GM21447 (cell line): ENCODE data around the gene CHIT1.
"Not testable (repeated sequence)": the region's sequence is repeated elsewhere in the genome, so short reads cannot be mapped to it uniquely, and the experiment has no call there.

Source experiments
- ATAC-seq: cut with Tn5 transposase; IDR thresholded peaks from one replicate; pipeline ENCODE4 v1.9.1; 2021; ENCODE audit not compliant: unreplicated experiment

Gene CHIT1

DNA sequence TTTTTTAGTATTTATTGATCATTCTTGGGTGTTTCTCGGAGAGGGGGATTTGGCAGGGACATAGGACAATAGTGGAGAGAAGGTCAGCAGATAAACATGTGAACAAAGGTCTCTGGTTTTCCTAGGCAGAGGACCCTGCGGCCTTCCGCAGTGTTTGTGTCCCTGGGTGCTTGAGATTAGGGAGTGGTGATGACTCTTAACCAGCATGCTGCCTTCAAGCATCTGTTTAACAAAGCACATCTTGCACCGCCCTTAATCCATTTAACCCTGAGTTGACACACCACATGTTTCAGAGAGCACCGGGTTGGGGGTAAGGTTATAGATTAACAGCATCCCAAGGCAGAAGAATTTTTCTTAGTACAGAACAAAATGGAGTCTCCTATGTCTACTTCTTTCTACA, 36.7 kb upstream of the CHIT1 start:
- ATAC-seq, result not testable (repeated sequence)

DNA sequence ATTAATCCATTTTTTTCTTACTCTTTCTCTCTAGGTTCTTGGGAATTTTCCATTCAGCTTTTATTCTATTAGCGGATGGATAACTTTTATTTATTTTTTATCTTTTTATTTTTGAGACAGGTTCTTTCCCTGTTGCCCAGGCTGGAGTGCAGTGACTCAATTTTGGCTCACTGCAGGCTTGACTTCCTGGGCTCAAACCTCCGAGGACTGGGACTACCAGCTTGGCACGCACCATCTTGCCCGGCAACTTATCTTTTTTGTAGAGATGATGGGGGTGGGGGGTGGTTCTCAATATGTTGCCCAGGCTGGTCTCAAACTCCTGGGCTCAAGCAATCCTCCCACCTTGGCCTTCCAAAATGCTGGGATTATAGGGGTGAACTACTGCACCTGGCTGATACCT, 36.1 kb upstream of the CHIT1 start:
- ATAC-seq, result no peak

DNA sequence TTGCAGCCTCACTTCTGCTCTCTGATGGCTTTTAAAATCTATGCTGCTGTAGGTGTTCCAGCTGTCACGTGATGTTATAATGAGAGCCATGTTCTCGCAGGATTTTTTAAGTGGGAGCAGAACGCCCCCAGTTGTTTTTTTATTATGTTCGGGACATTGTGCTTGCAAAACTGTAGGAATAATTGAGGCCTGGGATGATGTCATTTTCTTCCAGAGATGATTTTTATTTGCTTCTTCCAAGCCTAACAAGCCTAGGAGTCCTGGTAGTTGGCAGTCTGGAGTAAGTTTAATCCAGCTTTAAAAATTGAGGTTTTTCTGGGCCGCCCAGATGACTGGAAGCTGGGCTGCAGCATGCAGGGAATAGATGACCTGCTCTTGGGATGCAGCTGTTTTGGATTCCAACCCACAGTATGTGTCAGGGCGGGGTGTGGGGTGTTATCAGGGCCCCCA, 34.6 kb upstream of the CHIT1 start:
- ATAC-seq, result no peak

DNA sequence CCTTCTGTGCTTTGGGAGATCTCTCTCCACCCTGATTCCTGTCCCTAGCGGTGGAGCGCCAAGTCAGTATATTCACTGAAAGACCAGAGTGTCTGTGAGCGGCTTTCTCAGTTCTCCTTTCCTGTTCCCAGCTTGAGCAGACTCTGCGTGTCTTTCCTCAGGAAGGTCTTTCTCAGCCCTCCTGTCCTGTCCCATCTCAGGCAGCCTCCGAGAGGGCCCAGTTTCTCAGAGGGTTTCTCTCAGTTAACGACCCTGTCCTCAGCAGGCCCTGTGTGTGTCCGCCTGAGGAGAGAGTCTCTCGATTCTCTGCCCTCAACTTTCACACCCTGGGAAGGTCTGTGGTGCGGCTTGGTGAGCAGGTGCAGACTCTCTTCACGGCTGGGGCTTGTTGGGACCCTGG, 34.0 kb upstream of the CHIT1 start:
- no peak for ATAC-seq

DNA sequence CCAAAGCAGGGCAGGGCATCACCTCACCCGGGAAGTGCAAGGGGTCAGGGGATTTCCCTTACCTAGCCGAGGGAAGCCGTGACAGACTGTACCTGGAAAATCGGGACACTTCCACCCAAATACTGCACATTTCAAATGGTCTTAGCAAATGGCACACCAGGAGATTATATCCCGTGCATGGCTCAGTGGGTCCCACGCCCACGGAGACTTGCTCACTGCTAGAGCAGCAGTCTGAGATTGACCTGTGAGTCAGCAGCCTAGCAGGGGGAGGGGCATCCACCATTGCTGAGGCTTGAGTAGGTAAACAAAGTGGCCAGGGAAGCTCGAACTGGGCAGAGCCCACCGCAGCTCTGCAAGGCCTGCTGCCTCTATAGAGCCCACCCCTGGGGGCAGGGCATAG, 27.2 kb upstream of the CHIT1 start:
- ATAC-seq, result not testable (repeated sequence)

DNA sequence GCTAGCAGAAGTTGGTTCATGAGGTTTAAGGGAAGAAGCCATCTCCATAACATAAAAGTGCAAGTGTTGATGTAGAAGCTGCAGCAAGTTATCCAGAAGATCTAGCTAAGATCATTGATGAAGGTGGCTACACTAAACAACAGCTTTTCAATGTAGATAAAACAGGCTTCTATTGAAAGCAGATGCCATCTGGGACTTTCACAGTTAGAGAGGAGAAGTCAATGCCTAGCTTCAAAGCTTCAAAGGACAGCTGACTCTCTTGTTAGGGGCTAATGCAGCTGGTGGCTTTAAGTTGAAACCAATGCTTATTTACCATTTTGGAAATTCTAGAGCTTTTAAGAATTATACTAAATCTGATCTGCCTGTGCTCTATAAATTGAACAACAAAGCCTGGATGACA, 25.3 kb upstream of the CHIT1 start:
- ATAC-seq, result not testable (repeated sequence)

DNA sequence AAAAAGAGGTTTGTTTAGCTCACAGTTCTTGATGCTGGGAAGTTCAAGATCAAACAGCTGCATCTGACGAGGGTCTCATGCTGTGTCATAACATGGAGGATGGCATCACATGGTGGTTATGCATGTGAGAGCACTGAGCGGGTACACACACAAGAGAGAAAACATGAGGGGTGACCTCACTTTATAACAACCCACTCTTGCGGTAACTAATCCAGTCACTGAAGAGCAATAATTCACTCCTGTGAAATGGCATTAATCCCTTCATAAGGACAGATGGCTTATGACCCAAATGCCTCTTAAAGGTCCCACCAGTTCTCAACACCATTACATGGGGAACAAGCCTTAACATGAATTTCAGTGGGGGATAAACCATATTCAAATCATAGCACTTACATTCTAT, 23.2 kb upstream of the CHIT1 start:
- no peak for ATAC-seq

DNA sequence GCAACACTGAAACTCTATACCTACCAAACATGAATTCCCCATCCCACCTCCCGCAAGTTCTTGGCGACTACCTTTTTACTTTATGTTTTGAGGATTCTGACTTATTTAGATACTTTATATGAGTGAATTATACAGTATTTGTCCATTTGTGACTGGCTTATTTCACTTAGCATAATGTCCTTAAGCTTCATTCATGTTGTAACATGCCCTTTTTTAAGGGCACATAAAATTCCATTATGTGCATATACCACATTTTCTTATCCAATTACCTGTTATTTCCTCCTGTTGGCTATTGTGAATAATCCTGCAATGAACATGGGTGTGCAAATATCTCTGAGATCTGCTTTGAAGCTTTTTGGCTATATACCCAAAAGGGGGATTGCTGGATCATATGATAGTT, 22.0 kb upstream of the CHIT1 start:
- ATAC-seq, result no peak

DNA sequence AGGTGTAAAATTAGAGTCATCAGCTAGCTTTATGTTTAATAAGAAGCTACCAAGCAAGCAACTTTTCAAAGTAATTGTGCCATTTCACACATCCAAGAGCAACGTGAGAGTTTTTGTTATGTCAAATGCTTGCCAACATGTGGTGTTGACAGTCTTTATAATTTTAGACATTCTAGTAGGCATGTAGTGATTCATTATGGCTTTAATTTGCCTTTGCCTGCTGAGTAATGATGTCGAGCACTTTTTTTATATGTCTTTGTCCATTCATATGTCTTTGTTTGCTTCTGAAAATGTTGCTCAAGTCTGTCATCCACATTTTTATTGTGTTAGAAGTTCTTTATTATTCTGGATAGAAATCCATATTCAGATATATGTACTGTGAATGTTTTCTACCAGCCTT, 21.4 kb upstream of the CHIT1 start:
- ATAC-seq, result no peak

DNA sequence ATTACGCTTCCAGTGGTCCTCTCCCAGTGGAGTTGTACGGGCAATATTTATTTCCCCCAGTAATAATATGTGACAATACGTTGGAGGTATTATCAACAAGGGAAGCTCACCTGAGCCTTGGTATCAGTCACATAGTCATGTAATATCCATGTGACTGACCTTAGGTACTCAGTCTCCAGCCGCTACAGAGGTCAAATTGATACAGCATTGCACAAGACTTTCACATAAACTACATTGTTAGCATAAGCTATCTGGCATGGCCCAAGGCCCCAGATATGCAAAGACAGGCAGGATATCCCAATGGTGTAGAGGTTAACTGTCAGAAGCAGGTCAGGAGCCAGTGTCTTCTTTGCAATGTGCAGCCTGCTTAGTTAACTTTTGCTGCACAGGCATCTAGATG, 15.3 kb upstream of the CHIT1 start:
- ATAC-seq, result no peak

DNA sequence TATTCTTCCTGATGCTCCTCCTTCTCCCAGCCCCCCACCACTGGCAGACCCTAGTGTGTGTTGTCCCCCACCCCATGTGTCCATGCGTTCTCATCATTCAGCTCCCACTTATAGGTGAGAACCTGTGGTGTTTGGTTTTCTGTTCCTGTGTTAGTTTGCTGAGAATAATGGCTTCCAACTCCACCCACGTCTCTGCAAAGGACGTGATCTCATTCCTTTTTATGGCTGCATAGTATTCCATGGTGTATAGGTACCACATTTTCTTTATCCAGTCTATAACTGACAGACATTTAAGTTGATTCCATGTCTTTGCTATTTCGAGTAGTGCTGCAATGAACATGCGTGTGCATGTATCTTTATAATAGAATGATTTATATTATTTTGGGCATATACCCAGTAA, 12.2 kb upstream of the CHIT1 start:
- ATAC-seq, result not testable (repeated sequence)

DNA sequence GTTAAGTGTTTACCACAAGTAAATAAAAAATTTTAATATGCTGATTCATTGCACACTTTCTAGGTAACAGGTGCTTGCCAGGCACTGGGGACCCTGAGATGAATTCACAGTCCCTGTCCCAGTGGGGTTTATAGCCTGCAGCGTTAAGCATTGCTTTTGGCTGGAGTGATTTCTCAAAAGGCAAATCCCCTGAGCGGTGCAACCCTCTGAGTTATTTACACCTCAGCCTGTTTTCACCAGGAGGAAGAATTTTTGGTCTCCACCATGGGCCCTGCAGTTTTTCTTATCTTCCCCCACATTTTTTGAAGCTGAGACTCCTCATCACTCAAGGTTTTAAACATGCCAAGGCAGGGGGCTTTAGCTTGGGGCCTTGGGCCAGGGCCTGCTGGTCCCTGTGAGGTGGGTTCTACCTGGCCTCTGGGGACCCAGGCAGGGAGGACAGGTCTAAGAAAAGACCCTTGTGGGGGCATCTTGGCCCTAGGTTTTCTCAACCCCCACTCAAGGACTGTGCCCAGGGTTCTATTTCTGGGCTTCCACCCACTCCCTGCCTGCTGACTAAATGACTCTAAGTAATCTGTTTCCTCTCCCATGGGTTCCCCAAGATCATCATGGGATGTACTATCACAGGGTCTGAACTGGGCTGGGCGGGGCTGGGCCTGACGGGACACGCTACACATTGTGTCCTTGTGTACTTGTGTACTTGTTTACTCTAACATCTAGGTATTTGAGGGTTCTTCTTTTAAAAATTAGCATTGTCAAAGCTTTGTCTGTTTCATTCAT, 10.2 kb upstream of the CHIT1 start:
- ATAC-seq, result no peak

DNA sequence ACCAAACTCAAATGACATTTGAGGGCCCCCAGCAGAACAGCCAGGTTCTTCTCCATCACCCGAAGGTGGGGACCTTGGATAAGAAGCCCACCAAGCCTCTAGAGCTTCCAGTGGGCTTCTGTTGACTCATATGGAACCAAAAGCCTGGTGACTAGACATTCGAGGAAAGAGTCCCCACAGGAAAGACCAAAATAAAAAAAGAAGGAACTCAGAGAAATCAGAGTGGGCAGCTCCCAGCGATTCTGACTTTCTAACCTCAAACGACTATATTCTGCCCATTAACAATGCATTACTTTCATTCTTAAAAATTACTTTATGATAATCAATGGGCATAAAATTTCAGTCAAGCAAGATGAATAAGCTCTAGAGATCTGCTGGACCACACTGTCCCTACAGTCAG, 9.6 kb upstream of the CHIT1 start:
- ATAC-seq, result no peak

DNA sequence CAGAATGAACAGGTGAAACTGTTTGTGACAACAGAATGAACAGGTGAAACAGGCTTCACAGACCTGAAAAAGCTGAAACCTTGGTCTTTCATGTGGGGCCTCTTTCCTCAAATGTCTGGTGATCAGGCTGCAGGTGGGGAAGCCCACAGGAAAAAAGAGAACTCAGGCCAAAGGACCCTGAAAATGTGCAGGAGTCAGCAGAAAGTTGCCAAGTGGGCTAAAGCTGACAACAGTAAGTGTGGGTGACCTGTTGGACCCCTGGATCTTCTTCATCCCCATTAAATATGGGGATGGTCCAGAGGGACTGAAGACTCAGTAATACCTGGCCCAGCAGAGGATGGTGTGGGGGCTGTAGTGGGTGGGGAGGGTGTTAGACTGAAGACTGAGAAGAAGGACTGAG, 9.1 kb upstream of the CHIT1 start:
- ATAC-seq, result no peak

DNA sequence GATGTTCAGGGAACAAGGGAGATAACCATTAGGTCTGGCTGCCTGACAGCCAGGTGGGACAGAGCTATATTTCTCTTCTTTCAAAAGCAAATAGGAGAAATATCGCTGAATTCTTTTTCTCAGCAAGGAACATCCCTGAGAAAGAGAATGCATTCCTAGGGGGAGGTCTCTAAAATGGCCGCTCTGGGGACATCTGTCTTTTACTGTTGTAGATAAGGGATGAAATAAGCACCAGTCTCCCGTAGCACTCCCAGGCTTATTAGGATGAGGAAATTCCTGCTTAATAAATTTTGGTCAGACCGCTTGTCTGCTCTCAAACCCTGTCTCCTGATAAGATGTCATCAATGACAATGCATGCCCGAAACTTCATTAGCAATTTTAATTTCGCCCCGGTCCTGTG, 5.4 kb upstream of the CHIT1 start:
- not testable (repeated sequence) for ATAC-seq

DNA sequence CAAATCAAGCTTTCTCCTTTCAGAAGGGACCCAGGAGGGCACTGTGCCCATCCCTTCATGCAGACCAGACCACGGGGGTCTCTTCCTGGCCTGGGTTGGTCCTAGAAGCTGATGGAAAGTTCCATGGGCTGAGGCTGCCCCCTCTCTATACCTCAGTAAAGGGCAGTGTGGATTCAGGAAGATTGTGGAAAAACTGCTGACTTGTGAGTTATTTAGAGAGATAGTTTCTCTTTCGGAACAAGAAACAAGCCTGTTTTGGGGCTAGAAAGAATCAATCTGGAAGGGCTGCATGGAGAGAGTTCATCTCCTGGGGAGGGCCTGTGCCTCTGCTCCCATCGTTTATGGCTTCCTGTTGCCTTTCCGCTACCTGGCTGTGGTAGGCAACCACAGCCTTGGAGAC, 803 bp downstream of the CHIT1 start:
- ATAC-seq, result no peak

DNA sequence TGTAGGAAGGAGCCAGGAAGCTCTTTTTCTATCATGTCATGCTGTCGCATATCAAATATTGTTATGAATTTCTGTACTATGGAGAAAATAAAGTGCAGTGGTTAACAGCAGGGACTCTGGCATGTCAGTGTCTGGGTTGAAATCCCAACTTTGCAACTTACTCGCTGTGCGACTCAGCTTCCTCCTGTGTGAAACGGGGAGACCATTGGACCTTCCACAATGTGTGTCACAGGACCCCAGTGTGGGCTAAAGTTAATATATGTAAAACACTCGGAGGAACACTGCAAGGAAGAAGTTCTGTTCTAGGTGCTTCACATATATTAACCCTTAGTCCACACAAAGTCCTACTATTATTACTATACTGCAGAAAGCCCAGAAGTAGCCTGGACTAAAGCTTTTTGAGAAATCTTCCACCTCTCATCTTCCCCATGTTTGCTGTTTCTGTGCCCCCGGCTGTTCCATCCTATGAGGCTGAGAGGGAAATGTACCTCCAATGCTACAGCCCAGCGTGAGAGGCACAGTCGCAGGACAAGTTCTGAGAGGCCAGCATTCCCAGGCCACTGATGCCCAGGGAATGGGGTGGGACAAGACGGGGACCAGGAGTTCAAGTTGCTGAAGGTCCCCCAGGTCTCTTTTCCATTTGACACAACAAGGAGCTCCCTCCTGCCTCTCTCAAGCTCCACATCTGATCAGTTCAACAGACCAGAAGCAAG, 1.9 kb downstream of the CHIT1 start:
- no peak for ATAC-seq

DNA sequence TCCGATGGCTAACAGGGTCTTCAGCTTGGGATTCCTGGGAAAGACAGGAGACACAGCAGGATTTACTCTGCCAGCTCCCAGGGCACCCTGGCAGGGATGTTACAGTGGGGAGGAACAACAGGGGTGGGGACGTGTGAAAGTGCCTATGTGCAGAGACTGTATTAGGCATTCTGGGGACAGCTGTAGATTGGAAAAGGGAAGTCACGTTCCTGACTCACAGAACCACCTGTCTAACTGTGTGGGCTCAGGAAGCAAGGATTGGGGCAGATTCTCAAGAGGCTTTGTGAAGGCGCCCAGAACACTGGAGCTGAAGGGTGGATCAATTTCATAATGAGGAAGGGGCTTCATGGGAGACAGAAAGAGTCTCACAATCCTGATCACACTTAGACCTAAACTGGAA, 4.4 kb downstream of the CHIT1 start:
- ATAC-seq, result no peak

DNA sequence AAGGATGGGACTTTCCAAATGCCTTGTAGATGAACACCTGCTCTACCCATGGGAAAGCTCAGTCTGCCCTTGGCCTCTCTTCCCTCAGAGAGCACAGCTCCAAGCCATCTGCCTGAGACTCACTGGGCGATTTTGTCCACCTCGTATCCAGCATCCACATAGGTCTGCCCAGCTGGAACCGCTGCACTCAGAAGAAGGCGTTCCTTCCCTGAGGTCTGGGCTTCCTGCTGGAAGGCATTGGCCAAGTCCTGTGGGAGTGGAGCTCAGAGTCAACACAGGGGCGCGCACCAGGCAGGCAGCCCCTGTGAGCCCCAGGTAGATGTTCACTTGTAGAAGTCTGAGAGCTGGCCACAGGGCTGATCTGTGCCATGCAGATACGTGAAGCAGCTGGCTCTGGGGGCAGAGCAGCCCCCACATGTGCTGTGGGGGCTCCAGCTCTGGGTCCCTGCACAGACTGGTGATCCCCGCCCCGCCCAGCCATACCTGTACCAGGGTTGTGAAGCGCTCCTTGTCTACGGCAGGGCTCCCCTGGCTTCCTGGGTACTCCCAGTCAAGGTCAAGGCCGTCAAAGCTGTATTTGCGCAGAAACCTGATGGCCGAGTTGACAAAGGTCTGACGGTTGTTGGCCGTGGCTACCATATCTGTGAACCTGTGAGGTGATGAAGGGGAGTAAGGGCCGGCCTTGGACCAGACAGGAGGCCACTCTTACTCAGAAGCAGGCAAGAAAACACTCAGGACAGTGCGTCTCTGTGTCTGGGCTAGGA, 6.3 kb downstream of the CHIT1 start:
- no peak for ATAC-seq

DNA sequence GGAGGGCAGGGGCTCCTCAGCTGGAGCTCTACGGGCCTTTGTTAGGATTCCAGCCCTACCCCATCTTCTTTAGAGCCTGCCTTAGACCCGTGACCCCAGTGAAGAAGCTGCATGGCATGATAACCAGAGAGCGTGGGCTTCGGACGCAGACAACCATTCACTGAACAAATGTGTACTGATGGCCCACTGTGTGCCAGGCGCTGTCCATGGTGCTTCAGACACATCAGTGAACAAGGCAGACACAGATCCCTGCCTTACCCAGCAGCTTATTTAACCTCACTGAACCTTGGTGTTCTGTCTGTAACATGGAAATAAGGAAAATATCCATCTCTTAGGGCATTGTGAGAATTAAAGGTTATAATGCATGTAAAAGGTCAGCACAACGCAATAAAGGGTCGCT, 9.5 kb downstream of the CHIT1 start:
- no peak for ATAC-seq

DNA sequence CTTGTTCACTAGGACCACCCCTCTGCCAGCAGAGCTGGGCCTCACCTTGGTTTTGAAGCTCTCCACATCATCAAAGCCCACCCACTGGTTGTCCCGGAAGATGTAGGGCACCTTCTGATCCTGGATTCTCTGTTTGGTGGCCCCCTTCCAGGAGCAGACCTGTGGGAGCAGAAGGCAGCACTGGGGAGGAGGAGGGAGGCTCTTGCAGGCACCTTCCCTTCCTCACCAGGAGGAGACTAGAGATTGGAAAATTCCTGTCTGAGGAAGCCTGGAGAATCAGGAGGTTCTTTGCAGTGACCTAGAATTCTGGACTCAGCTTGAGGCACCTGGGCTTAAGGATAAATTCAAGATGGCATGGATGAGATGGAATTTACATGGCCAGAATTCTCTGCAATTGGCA, 10.3 kb downstream of the CHIT1 start:
- ATAC-seq, result no peak

DNA sequence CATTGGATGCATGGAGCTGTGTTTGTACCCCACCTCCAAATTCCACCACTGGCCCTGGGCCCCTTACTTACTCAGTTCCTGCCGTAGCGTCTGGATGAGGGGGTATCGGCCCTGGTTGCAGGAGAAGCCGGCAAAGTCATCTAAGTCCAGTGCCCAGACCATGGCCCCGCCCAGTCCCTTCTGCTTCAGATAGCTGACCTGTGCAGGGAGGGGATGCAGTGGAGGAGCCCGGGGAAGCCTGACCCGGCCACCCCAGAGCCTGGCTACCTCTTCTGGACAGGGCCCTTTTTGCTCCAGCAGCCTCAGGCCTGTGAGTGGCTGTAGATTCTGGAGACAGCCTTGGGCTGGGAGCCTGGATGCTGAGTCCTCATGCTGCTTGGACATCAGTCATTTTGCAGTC, 11.8 kb downstream of the CHIT1 start:
- no peak for ATAC-seq
